HepG2 (cell line): Measurements from ENCODE around the gene SOX12. TPM values are rescaled to one million over a fixed set of nuclear protein-coding genes. Genes with fewer than 3 reads are reported as not detected.

Experiments used
- SP5 ChIP-seq: IDR thresholded peaks from 2 replicates; pipeline ENCODE4 v1.6.1; 2016; ENCODE audit warnings: low read depth, borderline replicate concordance
- polyA plus RNA-seq, 8 experiments: library from polyadenylated mRNA; depleted of rRNA in 3 of 8; stranded (reverse) in 7 of 8; unstranded in 1 of 8; fragments of >200 nt; fragmentation: Illumina TruSeq in 4 of 8; extraction: Trizol in 4 of 8; gene quantifications; 2 replicates each; pipeline versions ENCODE4 v1.2.1 to v1.2.3, GENCODE V29; 2011 to 2016; ENCODE audit warnings: low read depth in 4 of 8, missing spikeins in 1 of 8, mixed read lengths in 1 of 8; ENCODE audit not compliant: insufficient read depth in 1 of 8
- total RNA-seq, 5 experiments: library from RNA; depleted of rRNA; stranded (reverse); fragments of >200 nt; fragmentation: Illumina TruSeq; extraction: Trizol; gene quantifications; 2 replicates each; pipeline ENCODE4 v1.2.3, GENCODE V29; 2016; ENCODE audit warnings: low read depth in 1 of 5
- TF ChIP-seq, protein P1 (sequence below): sonication (generic); formaldehyde crosslinking; IDR thresholded peaks from one replicate; pipeline ENCODE4 v1.5.1; 2020; ENCODE audit warnings: mild to moderate bottlenecking, missing genetic modification reagents; ENCODE audit errors: not compliant biosample characterization
- TF ChIP-seq, protein P2 (sequence below), 2 experiments: sonication (generic) in 1 of 2; formaldehyde crosslinking in 1 of 2; IDR thresholded peaks; 2 replicates each; pipeline versions ENCODE4 v1.4.0 to v1.6.1; 2016 to 2020; ENCODE audit warnings: borderline replicate concordance in 1 of 2, low read depth in 1 of 2, mild to moderate bottlenecking in 1 of 2, missing genetic modification reagents in 1 of 2
- TF ChIP-seq, protein P3 (sequence below): IDR thresholded peaks from 2 replicates; pipeline ENCODE4 v1.6.1; 2016; ENCODE audit warnings: missing compliant biosample characterization, missing genetic modification reagents, borderline replicate concordance

The SOX12 gene
- total and polyA plus RNA-seq, 2 of the 13 experiments (the other 11 are each of a cell fraction or from before 2014, with no cell fraction given) = 10.0 to 18.7 TPM

GRCh38 chr20:347640-348484 is 22.5 kb downstream of the SOX12 start (continued):
- TF ChIP-seq, protein P1, sequence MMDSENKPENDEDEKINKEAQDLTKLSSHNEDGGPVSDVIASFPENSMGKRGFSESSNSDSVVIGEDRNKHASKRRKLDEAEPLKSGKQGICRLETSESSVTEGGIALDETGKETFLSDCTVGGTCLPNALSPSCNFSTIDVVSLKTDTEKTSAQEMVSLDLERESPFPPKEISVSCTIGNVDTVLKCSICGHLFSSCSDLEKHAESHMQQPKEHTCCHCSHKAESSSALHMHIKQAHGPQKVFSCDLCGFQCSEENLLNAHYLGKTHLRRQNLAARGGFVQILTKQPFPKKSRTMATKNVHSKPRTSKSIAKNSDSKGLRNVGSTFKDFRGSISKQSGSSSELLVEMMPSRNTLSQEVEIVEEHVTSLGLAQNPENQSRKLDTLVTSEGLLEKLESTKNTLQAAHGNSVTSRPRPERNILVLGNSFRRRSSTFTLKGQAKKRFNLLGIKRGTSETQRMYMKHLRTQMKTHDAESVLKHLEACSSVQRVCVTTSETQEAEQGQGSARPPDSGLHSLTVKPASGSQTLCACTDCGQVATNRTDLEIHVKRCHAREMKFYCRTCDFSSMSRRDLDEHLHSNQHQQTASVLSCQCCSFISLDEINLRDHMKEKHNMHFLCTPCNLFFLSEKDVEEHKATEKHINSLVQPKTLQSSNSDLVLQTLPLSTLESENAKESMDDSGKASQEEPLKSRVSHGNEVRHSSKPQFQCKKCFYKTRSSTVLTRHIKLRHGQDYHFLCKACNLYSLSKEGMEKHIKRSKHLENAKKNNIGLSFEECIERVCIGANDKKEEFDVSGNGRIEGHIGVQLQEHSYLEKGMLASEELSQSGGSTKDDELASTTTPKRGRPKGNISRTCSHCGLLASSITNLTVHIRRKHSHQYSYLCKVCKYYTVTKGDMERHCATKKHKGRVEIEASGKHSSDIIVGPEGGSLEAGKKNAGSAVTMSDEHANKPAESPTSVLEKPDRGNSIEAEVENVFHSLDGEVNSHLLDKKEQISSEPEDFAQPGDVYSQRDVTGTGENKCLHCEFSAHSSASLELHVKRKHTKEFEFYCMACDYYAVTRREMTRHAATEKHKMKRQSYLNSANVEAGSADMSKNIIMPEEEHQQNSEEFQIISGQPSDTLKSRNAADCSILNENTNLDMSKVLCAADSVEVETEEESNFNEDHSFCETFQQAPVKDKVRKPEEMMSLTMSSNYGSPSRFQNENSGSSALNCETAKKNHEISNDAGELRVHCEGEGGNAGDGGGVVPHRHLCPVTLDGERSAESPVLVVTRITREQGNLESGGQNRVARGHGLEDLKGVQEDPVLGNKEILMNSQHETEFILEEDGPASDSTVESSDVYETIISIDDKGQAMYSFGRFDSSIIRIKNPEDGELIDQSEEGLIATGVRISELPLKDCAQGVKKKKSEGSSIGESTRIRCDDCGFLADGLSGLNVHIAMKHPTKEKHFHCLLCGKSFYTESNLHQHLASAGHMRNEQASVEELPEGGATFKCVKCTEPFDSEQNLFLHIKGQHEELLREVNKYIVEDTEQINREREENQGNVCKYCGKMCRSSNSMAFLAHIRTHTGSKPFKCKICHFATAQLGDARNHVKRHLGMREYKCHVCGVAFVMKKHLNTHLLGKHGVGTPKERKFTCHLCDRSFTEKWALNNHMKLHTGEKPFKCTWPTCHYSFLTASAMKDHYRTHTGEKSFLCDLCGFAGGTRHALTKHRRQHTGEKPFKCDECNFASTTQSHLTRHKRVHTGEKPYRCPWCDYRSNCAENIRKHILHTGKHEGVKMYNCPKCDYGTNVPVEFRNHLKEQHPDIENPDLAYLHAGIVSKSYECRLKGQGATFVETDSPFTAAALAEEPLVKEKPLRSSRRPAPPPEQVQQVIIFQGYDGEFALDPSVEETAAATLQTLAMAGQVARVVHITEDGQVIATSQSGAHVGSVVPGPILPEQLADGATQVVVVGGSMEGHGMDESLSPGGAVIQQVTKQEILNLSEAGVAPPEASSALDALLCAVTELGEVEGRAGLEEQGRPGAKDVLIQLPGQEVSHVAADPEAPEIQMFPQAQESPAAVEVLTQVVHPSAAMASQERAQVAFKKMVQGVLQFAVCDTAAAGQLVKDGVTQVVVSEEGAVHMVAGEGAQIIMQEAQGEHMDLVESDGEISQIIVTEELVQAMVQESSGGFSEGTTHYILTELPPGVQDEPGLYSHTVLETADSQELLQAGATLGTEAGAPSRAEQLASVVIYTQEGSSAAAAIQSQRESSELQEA = no peak
- TF ChIP-seq, protein P2, sequence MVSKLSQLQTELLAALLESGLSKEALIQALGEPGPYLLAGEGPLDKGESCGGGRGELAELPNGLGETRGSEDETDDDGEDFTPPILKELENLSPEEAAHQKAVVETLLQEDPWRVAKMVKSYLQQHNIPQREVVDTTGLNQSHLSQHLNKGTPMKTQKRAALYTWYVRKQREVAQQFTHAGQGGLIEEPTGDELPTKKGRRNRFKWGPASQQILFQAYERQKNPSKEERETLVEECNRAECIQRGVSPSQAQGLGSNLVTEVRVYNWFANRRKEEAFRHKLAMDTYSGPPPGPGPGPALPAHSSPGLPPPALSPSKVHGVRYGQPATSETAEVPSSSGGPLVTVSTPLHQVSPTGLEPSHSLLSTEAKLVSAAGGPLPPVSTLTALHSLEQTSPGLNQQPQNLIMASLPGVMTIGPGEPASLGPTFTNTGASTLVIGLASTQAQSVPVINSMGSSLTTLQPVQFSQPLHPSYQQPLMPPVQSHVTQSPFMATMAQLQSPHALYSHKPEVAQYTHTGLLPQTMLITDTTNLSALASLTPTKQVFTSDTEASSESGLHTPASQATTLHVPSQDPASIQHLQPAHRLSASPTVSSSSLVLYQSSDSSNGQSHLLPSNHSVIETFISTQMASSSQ (IDR thresholded peaks at IDR 0.05; ENCODE audit: low read depth) = no peak
- TF ChIP-seq, protein P2 (CRISPR knock-in tag; IDR thresholded peaks at IDR 0.05; ENCODE audit: borderline replicate concordance) = peak; percentile 94
- peak; percentile 97 for TF ChIP-seq SP5
- TF ChIP-seq, protein P3, sequence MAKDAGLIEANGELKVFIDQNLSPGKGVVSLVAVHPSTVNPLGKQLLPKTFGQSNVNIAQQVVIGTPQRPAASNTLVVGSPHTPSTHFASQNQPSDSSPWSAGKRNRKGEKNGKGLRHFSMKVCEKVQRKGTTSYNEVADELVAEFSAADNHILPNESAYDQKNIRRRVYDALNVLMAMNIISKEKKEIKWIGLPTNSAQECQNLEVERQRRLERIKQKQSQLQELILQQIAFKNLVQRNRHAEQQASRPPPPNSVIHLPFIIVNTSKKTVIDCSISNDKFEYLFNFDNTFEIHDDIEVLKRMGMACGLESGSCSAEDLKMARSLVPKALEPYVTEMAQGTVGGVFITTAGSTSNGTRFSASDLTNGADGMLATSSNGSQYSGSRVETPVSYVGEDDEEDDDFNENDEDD (CRISPR knock-in tag) = peak; percentile 93
- TF ChIP-seq, all 625 proteins: peak for 444
